ENCODE measurements around the gene STARD8. TPM values are rescaled to one million over a fixed set of nuclear protein-coding genes. Genes with fewer than 3 reads are reported as not detected.
A peak's percentile ranks its signal among the peaks of the same experiment; 100 is the strongest.

The STARD8 gene
- total RNA-seq, 1 donor from 2014 or later: 9.9 TPM

- no peak overlapping the region for H3K4me3 Mint-ChIP-seq
- H3K36me3 Mint-ChIP-seq: no peaks in the 10 kb centered on the region
- TF ChIP-seq CTCF (conservative IDR thresholded peaks at IDR 0.05): no peak
- no peaks in the 10 kb centered on the region for H3K9me3 Mint-ChIP-seq
- H3K4me1 Mint-ChIP-seq (ENCODE audit: unreplicated experiment): no peaks in the 10 kb centered on the region
- no peaks in the 10 kb centered on the region for H3K27me3 Mint-ChIP-seq
- no peak overlapping the region for H3K27ac Mint-ChIP-seq
- no peak for DNase-seq (ENCODE audit: extremely low spot score, unreplicated experiment)
Observed at GRCh38 chrX:68640661-68641060, 6.8 kb upstream of the STARD8 start.

GRCh38 chrX:68644861-68645260 lies 2.6 kb upstream of the STARD8 start:
- no peak overlapping the region for H3K4me3 Mint-ChIP-seq
- H3K27ac Mint-ChIP-seq: no peak overlapping the region
- no peaks in the 10 kb centered on the region for H3K9me3 Mint-ChIP-seq
- DNase-seq (ENCODE audit: extremely low spot score, unreplicated experiment): no peak
- peaks cover 6% of the 10 kb centered on the region for H3K4me1 Mint-ChIP-seq (ENCODE audit: unreplicated experiment)
- H3K36me3 Mint-ChIP-seq: no peaks in the 10 kb centered on the region
- peaks cover 9% of the 10 kb centered on the region for H3K27me3 Mint-ChIP-seq
- TF ChIP-seq CTCF (conservative IDR thresholded peaks at IDR 0.05): no peak

GRCh38 chrX:68646421-68646820 lies 1.0 kb upstream of the STARD8 start:
- Mint-ChIP-seq H3K4me1 (ENCODE audit: unreplicated experiment) (peaks cover 6% of the 10 kb centered on the region), H3K4me3 (no peak overlapping the region), H3K9me3 (no peaks in the 10 kb centered on the region), H3K27ac (no peak overlapping the region), H3K27me3 (peaks cover 9% of the 10 kb centered on the region), H3K36me3 (no peaks in the 10 kb centered on the region)
- no peak for TF ChIP-seq CTCF (conservative IDR thresholded peaks at IDR 0.05)
- no peak for DNase-seq (ENCODE audit: extremely low spot score, unreplicated experiment)

GRCh38 chrX:68648960-68649359 lies 1.5 kb downstream of the STARD8 start:
- TF ChIP-seq CTCF (conservative IDR thresholded peaks at IDR 0.05): no peak
- no peaks in the 10 kb centered on the region for H3K36me3 Mint-ChIP-seq
- peaks cover 6% of the 10 kb centered on the region for H3K4me1 Mint-ChIP-seq (ENCODE audit: unreplicated experiment)
- peaks cover 9% of the 10 kb centered on the region for H3K27me3 Mint-ChIP-seq
- no peaks in the 10 kb centered on the region for H3K9me3 Mint-ChIP-seq
- H3K4me3 Mint-ChIP-seq: peak overlapping the region; percentile 21
- no peak overlapping the region for H3K27ac Mint-ChIP-seq
- no peak for DNase-seq (ENCODE audit: extremely low spot score, unreplicated experiment)

- H3K27me3 Mint-ChIP-seq: peaks cover 9% of the 10 kb centered on the region
- no peak overlapping the region for H3K27ac Mint-ChIP-seq
- H3K9me3 Mint-ChIP-seq: peaks cover 1% of the 10 kb centered on the region
- no peak for TF ChIP-seq CTCF (conservative IDR thresholded peaks at IDR 0.05)
- no peaks in the 10 kb centered on the region for H3K36me3 Mint-ChIP-seq
- DNase-seq (ENCODE audit: extremely low spot score, unreplicated experiment): no peak
- H3K4me1 Mint-ChIP-seq (ENCODE audit: unreplicated experiment): peaks cover 6% of the 10 kb centered on the region
- H3K4me3 Mint-ChIP-seq: no peak overlapping the region
Observed at GRCh38 chrX:68650491-68650890, 3.0 kb downstream of the STARD8 start.

- Mint-ChIP-seq H3K27me3 (peaks cover 6% of the 10 kb centered on the region), H3K36me3 (no peaks in the 10 kb centered on the region), H3K27ac (no peak overlapping the region), H3K9me3 (peaks cover 5% of the 10 kb centered on the region), H3K4me1 (ENCODE audit: unreplicated experiment) (peaks cover 6% of the 10 kb centered on the region), H3K4me3 (no peak overlapping the region)
- TF ChIP-seq CTCF (conservative IDR thresholded peaks at IDR 0.05): no peak
- no peak for DNase-seq (ENCODE audit: extremely low spot score, unreplicated experiment)
Observed at GRCh38 chrX:68651110-68651509, 3.6 kb downstream of the STARD8 start.

All from type B pancreatic cell (in vitro differentiated cells).